GM18502 (cell line): ENCODE data around the gene SLC22A23.

Experiments used
- ATAC-seq: cut with Tn5 transposase; IDR thresholded peaks from one replicate; pipeline ENCODE4 v1.9.1; 2021; ENCODE audit warnings: mild to moderate bottlenecking; ENCODE audit not compliant: unreplicated experiment, poor library complexity

The SLC22A23 gene

GRCh38 chr6:3456898-3457709, at the start of gene SLC22A23:
SLC22A23 (minus strand) TSS chr6:3457050; CDS start chr6:3456559, 491 bp downstream.
- ATAC-seq, result peak; percentile 53

GRCh38 chr6:3506200-3506599, 49.4 kb upstream of the SLC22A23 start:
- ATAC-seq, result no peak

- no peak for ATAC-seq
These were observed 48.3 kb upstream of the SLC22A23 start for GRCh38 chr6:3504938-3505805.

- ATAC-seq, result no peak
These were observed 47.5 kb upstream of the SLC22A23 start for GRCh38 chr6:3504354-3504753.

GRCh38 chr6:3501826-3502500, 45.1 kb upstream of the SLC22A23 start:
- no peak for ATAC-seq

- no peak for ATAC-seq
These were observed 43.6 kb upstream of the SLC22A23 start for GRCh38 chr6:3500262-3501014.

- no peak for ATAC-seq
These were observed 42.8 kb upstream of the SLC22A23 start for GRCh38 chr6:3499603-3500002.

- ATAC-seq, result no peak
These were observed 39.5 kb upstream of the SLC22A23 start for GRCh38 chr6:3496395-3496794.

GRCh38 chr6:3494391-3495100, 37.7 kb upstream of the SLC22A23 start:
- no peak for ATAC-seq

- ATAC-seq, result no peak
These were observed 33.8 kb upstream of the SLC22A23 start for GRCh38 chr6:3490625-3490980.

GRCh38 chr6:3489961-3490624, 33.2 kb upstream of the SLC22A23 start:
- ATAC-seq, result no peak

- no peak for ATAC-seq
These were observed 32.3 kb upstream of the SLC22A23 start for GRCh38 chr6:3489027-3489757.

GRCh38 chr6:3484946-3485345, 28.1 kb upstream of the SLC22A23 start:
- no peak for ATAC-seq

- no peak for ATAC-seq
These were observed 27.3 kb upstream of the SLC22A23 start for GRCh38 chr6:3484192-3484591.

GRCh38 chr6:3483675-3484074, 26.8 kb upstream of the SLC22A23 start:
- ATAC-seq, result no peak

- ATAC-seq, result no peak
These were observed 26.0 kb upstream of the SLC22A23 start for GRCh38 chr6:3482869-3483268.

- no peak for ATAC-seq
These were observed 24.8 kb upstream of the SLC22A23 start for GRCh38 chr6:3481640-3482039.

- ATAC-seq, result no peak
These were observed 23.2 kb upstream of the SLC22A23 start for GRCh38 chr6:3480009-3480408.
